ENCODE results near the gene CCDC33.

CCDC33 gene

GRCh38 chr15:74300057-74300795 is 64.1 kb downstream of the CCDC33 start:
- TF ChIP-seq CTCF (IDR thresholded peaks at IDR 0.05; ENCODE audit: extremely low read depth, missing control alignments) = no peak
- DNase-seq (ENCODE audit: low spot score) = no peak

- DNase-seq (ENCODE audit: low spot score) = no peak
- TF ChIP-seq CTCF (IDR thresholded peaks at IDR 0.05; ENCODE audit: extremely low read depth, missing control alignments) = no peak
Measured at GRCh38 chr15:74301583-74302361, 65.6 kb downstream of the CCDC33 start.

- TF ChIP-seq CTCF (IDR thresholded peaks at IDR 0.05; ENCODE audit: extremely low read depth, missing control alignments) = peak; percentile 60
- peak; percentile 73 for DNase-seq (ENCODE audit: low spot score)
Measured at GRCh38 chr15:74302821-74303359, 66.8 kb downstream of the CCDC33 start.

GRCh38 chr15:74303741-74304309 is 67.7 kb downstream of the CCDC33 start:
- no peak for TF ChIP-seq CTCF (IDR thresholded peaks at IDR 0.05; ENCODE audit: extremely low read depth, missing control alignments)

GRCh38 chr15:74304431-74304830 is 68.3 kb downstream of the CCDC33 start:
- TF ChIP-seq CTCF (IDR thresholded peaks at IDR 0.05; ENCODE audit: extremely low read depth, missing control alignments) = no peak
- DNase-seq (ENCODE audit: low spot score) = no peak

More at GRCh38 chr15:74303741-74304309, 67.7 kb downstream of the CCDC33 start:
- no peak for DNase-seq (ENCODE audit: low spot score)

GRCh38 chr15:74305687-74306086 is 69.6 kb downstream of the CCDC33 start:
- DNase-seq (ENCODE audit: low spot score) = no peak
- no peak for TF ChIP-seq CTCF (IDR thresholded peaks at IDR 0.05; ENCODE audit: extremely low read depth, missing control alignments)

Measured in GM20000 (cell line).